HepG2 (cell line): ENCODE results near the gene GPN1. TPM values are rescaled to one million over a fixed set of nuclear protein-coding genes. Genes with fewer than 3 reads are reported as not detected.

Experiments used
- ATAC-seq: fragments of 200-7000 bp; cut with Tn5 transposase; 3 replicates; pipeline ENCODE4 v1.9.1; 2020; ENCODE audit warnings: mild to moderate bottlenecking, moderate library complexity
- BruUV-seq: library from RNA; stranded (reverse); fragments of 400-500 nt; replicated peaks from 2 replicates; lab custom pipeline; 2021; lab: Mats Ljungman, UMichigan
- CTCF ChIA-PET: fragments of 300-600 bp; formaldehyde crosslinking; extraction: SDS; loops from one replicate; lab custom pipeline; 2021; ENCODE audit warnings: low total read pairs, inconsistent platforms, low intra/inter-chr PET ratio; lab: Yijun Ruan, JAX
- POLR2A ChIA-PET: fragments of 350-600 bp; sonication (Branson Sonifier 250); formaldehyde crosslinking; loops from one replicate; lab custom pipeline; 2020; ENCODE audit warnings: antibody characterized with exemption, inconsistent platforms; lab: Yijun Ruan, JAX
- DNase-seq: peaks from one replicate; pipeline ENCODE4 v3.0.0-alpha.2; 2015; ENCODE audit warnings: low spot score
- FAIRE-seq: peaks from 3 replicates; lab custom pipeline; 2011; peaks lifted over from hg19 to GRCh38; lab: Jason Lieb, UNC
- H2AFZ ChIP-seq: one replicate; pipeline ENCODE4 v1.6.1; 2011; ENCODE audit warnings: low read length, inconsistent platforms
- H3K27ac ChIP-seq: fragments of 300-600 bp; 3 replicates; pipeline ENCODE4 v1.8.0; 2011; ENCODE audit warnings: mixed run types, mild to moderate bottlenecking, mixed read lengths, low read length, inconsistent platforms; ENCODE audit not compliant: insufficient read depth; ENCODE audit errors: extremely low read length
- H3K27me3 ChIP-seq, 2 experiments: fragments of 200-600 bp in 1 of 2; 2 replicates in 1 of 2; 3 replicates in 1 of 2; pipeline versions ENCODE4 v1.6.0 to v1.8.0; 2011; ENCODE audit warnings: low read length in 2 of 2, mild to moderate bottlenecking in 2 of 2, moderate library complexity in 2 of 2, inconsistent platforms in 1 of 2; ENCODE audit not compliant: insufficient read depth in 2 of 2, control insufficient read depth in 1 of 2
- H3K36me3 ChIP-seq, 2 experiments: fragments of 200-600 bp in 1 of 2; replicated peaks in 1 of 2; 2 replicates in 1 of 2; 3 replicates in 1 of 2; pipeline versions ENCODE4 v1.5.1 to v1.8.0; 2011; ENCODE audit warnings: low read length in 2 of 2, inconsistent platforms in 1 of 2; ENCODE audit not compliant: insufficient read depth in 2 of 2, control insufficient read depth in 1 of 2
- H3K4me1 ChIP-seq: 2 replicates; pipeline ENCODE4 v1.5.1; 2012; ENCODE audit warnings: low read length, inconsistent platforms; ENCODE audit not compliant: insufficient read depth
- H3K4me2 ChIP-seq: 2 replicates; pipeline ENCODE4 v1.6.0; 2011; ENCODE audit warnings: low read depth, low read length, inconsistent platforms
- H3K4me3 ChIP-seq, 3 experiments: fragments of 200-600 bp in 1 of 3; sonication (generic), shearing (Covaris generic) in 1 of 3; replicated peaks in 1 of 3; 2 replicates each; pipeline ENCODE4 v1.5.1; 2011 to 2016; ENCODE audit warnings: low read length in 3 of 3, inconsistent platforms in 2 of 3, low read depth in 2 of 3, mild to moderate bottlenecking in 2 of 3, control low read depth in 1 of 3, mixed read lengths in 1 of 3; ENCODE audit not compliant: insufficient read depth in 1 of 3
- H3K79me2 ChIP-seq: one replicate; pipeline ENCODE4 v1.6.1; 2011; ENCODE audit warnings: low read length, inconsistent platforms; ENCODE audit not compliant: insufficient read depth
- H3K9ac ChIP-seq: 2 replicates; pipeline ENCODE4 v1.6.0; 2011; ENCODE audit warnings: mild to moderate bottlenecking, low read depth, low read length, inconsistent platforms; ENCODE audit not compliant: insufficient read depth
- H3K9me3 ChIP-seq: 2 replicates; pipeline ENCODE4 v1.5.1; 2012; ENCODE audit warnings: mild to moderate bottlenecking, low read length
- H4K20me1 ChIP-seq: 2 replicates; pipeline ENCODE4 v1.6.0; 2011; ENCODE audit warnings: inconsistent platforms, mild to moderate bottlenecking, low read length, moderate library complexity; ENCODE audit not compliant: insufficient read depth
- ATF6 ChIP-seq: sonication (generic); formaldehyde crosslinking; conservative IDR thresholded peaks from 2 replicates; pipeline ENCODE4 v1.4.0; 2020; ENCODE audit warnings: missing genetic modification reagents
- CREB1 ChIP-seq, 2 experiments: fragments of 450-650 bp in 1 of 2; IDR thresholded peaks; 2 replicates each; pipeline ENCODE4 v1.6.1; 2016 to 2017; ENCODE audit warnings: control low read depth in 1 of 2, mild to moderate bottlenecking in 1 of 2, missing compliant biosample characterization in 1 of 2, missing genetic modification characterization in 1 of 2
- MLLT10 ChIP-seq: sonication (generic); formaldehyde crosslinking; IDR thresholded peaks from 2 replicates; pipeline ENCODE4 v1.4.0; 2020; ENCODE audit warnings: missing genetic modification reagents
- SP2 ChIP-seq: sonication (generic); formaldehyde crosslinking; IDR thresholded peaks from 2 replicates; pipeline ENCODE4 v1.5.1; 2020; ENCODE audit warnings: mild to moderate bottlenecking, missing genetic modification reagents
- ZNF136 ChIP-seq: sonication (generic); formaldehyde crosslinking; IDR thresholded peaks from 2 replicates; pipeline ENCODE4 v1.8.1; 2022; ENCODE audit warnings: low read depth, mild to moderate bottlenecking, moderate library complexity, missing genetic modification reagents
- ZNF816 ChIP-seq: sonication (generic); formaldehyde crosslinking; IDR thresholded peaks from 2 replicates; pipeline ENCODE4 v1.8.0; 2022; ENCODE audit warnings: missing genetic modification reagents, mild to moderate bottlenecking, borderline replicate concordance
- WGBS: methylation state at CpG from one replicate; pipeline ENCODE4 v1.1.6; 2017; ENCODE audit warnings: low lambda C conversion rate; 5-methylcytosine and 5-hydroxymethylcytosine counted together
- in situ Hi-C: cut with HindIII; loops from 2 replicates; pipeline ENCODE4 v1.10.0; 2017; ENCODE audit warnings: low pct_unique_long_range_greater_than_20kb; ENCODE audit not compliant: extremely low pct_ligation_motif_present
- intact Hi-C: fragments of 100-400 bp; cut with micrococcal nuclease; formaldehyde crosslinking; loops from one replicate; pipeline ENCODE4 v1.10.0; 2022; ENCODE audit not compliant: unreplicated experiment
- polyA plus RNA-seq, 8 experiments: library from polyadenylated mRNA; depleted of rRNA in 3 of 8; stranded (reverse) in 7 of 8; unstranded in 1 of 8; fragments of >200 nt; fragmentation: Illumina TruSeq in 4 of 8; extraction: Trizol in 4 of 8; gene quantifications; 2 replicates each; pipeline versions ENCODE4 v1.2.1 to v1.2.3, GENCODE V29; 2011 to 2016; ENCODE audit warnings: low read depth in 4 of 8, missing spikeins in 1 of 8, mixed read lengths in 1 of 8; ENCODE audit not compliant: insufficient read depth in 1 of 8
- total RNA-seq, 5 experiments: library from RNA; depleted of rRNA; stranded (reverse); fragments of >200 nt; fragmentation: Illumina TruSeq; extraction: Trizol; gene quantifications; 2 replicates each; pipeline ENCODE4 v1.2.3, GENCODE V29; 2016; ENCODE audit warnings: low read depth in 1 of 5
- TF ChIP-seq, protein P1 (sequence below): IDR thresholded peaks from 2 replicates; pipeline ENCODE4 v1.6.1; 2016; ENCODE audit warnings: control low read depth

Gene GPN1
- total and polyA plus RNA-seq, 2 of the 13 experiments (the other 11 are each of a cell fraction or from before 2014, with no cell fraction given): 54.5 to 62.7 TPM

DNA sequence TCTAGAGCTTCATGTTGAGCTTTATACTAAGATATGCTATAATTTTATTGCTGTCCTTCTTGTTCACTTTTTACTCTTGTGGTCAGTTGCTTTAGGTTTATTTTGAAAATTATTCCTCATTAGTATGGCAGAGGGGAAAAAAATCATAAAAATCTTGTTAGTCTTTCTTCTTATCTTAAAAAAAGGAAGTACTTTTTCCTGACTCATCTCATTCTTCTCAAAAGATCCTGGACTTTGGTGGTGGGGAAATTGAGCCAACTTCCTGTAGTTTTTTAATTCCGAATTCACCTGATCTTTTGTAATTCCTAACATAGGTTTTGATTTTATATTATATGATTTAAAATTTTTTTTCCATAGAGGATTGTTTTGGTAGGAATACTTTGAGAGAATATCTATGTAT lies 38.6 kb downstream of the GPN1 start:
- intact Hi-C loops: no loop called here
- H3K4me2 ChIP-seq: no peak overlapping the region
- no TSS peak for BruUV-seq
- WGBS: 96% methylated on average over 1 of the region's 1 CpG
- peaks cover 19% of the 10 kb centered on the region for H3K4me1 ChIP-seq
- no peak for DNase-seq
- H3K36me3 ChIP-seq: peaks cover 15 to 34% of the 10 kb centered on the region in 2 experiments
- POLR2A ChIA-PET: no interaction called here
- no peak overlapping the region for H2AFZ ChIP-seq
- ATAC-seq: no peak
- CTCF ChIA-PET: no interaction called here
- no peaks in the 10 kb centered on the region for H3K9me3 ChIP-seq
- in situ Hi-C loops: no loop called here
- H4K20me1 ChIP-seq: no peaks in the 10 kb centered on the region
- H3K9ac ChIP-seq: no peak overlapping the region
- H3K27ac ChIP-seq: no peak overlapping the region
- H3K79me2 ChIP-seq: peaks cover 33% of the 10 kb centered on the region
- H3K4me3 ChIP-seq: no peak overlapping the region
- FAIRE-seq: no peak
- TF ChIP-seq SP2 (no peak), MLLT10 (CRISPR knock-in tag) (no peak), CREB1 (IDR thresholded peaks at IDR 0.05) (no peak), CREB1 (CRISPR knock-in tag; IDR thresholded peaks at IDR 0.05) (no peak), ATF6 (CRISPR knock-in tag) (no peak), ZNF136 (CRISPR knock-in tag) (no peak), ZNF816 (CRISPR knock-in tag) (no peak)
- TF ChIP-seq, protein P1, sequence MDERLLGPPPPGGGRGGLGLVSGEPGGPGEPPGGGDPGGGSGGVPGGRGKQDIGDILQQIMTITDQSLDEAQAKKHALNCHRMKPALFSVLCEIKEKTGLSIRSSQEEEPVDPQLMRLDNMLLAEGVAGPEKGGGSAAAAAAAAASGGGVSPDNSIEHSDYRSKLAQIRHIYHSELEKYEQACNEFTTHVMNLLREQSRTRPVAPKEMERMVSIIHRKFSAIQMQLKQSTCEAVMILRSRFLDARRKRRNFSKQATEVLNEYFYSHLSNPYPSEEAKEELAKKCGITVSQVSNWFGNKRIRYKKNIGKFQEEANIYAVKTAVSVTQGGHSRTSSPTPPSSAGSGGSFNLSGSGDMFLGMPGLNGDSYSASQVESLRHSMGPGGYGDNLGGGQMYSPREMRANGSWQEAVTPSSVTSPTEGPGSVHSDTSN: no peak
- H3K27me3 ChIP-seq: no peaks in the 10 kb centered on the region; a peak in 1 of 5 replicates
